Muscle of leg (tissue), 11 donors: ENCODE data around the gene PHLDB1. TPM values are rescaled to one million over a fixed set of nuclear protein-coding genes. Genes with fewer than 3 reads are reported as not detected.

ENCODE experiments used
- DNase-seq: peaks from one replicate; pipeline ENCODE4 v3.0.0; 2013
- H3K27ac ChIP-seq: one replicate; pipeline ENCODE4 v1.5.1; 2013; ENCODE audit warnings: mild to moderate bottlenecking, low read length, control low read depth
- H3K27me3 ChIP-seq: one replicate; pipeline ENCODE4 v1.6.1; 2013; ENCODE audit warnings: low read length; ENCODE audit not compliant: control insufficient read depth, insufficient read depth
- H3K36me3 ChIP-seq: one replicate; pipeline ENCODE4 v1.6.1; 2013; ENCODE audit warnings: low read length; ENCODE audit not compliant: control insufficient read depth, insufficient read depth
- H3K4me1 ChIP-seq: one replicate; pipeline ENCODE4 v1.6.1; 2013; ENCODE audit warnings: low read length; ENCODE audit not compliant: control insufficient read depth, insufficient read depth
- H3K4me3 ChIP-seq: one replicate; pipeline ENCODE4 v1.5.1; 2013; ENCODE audit warnings: low read length, control low read depth
- H3K9me3 ChIP-seq: replicated peaks from 2 replicates; pipeline ENCODE4 v1.6.1; 2013; ENCODE audit warnings: low read depth, low read length; ENCODE audit not compliant: control insufficient read depth
- WGBS: methylation state at CpG from one replicate; pipeline ENCODE4 v1.1.5; 2013; ENCODE audit warnings: missing lambda C conversion rate; ENCODE audit not compliant: insufficient coverage; 5-methylcytosine and 5-hydroxymethylcytosine counted together
- polyA plus RNA-seq, 8 donors: library from polyadenylated mRNA; unstranded; fragments of 120-200 nt; gene quantifications; one replicate each; pipeline versions ENCODE4 v1.2.1 to v1.2.3, GENCODE V29; 2013; ENCODE audit warnings: inconsistent platforms in 1 of 8, low replicate concordance in 1 of 8; ENCODE audit not compliant: insufficient read length in 8 of 8, insufficient read depth in 1 of 8
- total RNA-seq: library from RNA; stranded (reverse); fragments of 120-200 nt; gene quantifications from one replicate; pipeline ENCODE4 v1.2.4, GENCODE V29; 2013

PHLDB1 gene
- total and polyA plus RNA-seq, 9 donors: 52.5 to 125 (median 94.5) TPM

DNA sequence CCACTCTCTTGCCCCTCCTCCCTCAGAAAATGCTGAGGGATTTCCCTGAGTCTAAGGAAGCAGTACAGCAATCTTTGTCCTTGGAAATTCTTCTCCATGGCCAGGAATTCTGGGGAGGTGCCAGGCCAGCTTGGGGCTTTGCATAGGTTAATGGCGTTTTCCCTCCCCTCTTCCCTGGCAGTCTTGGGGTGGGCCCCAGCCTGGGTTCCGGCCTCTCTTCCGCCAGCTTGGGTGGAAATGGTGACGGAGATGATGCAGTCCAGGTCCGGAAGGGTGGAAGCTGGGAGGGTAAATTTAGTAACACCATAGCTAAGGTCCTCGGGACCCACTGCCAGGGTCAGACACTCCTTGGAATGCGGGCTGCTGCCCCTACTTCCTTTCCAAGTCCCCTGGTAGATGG, 5.0 kb downstream of the PHLDB1 start:
- Histone ChIP-seq H3K36me3 (peaks cover 37% of the 10 kb centered on the region), H3K27ac (peak overlapping the region; percentile 63), H3K27me3 (peaks cover 22% of the 10 kb centered on the region), H3K4me3 (no peak overlapping the region), H3K9me3 (no peaks in the 10 kb centered on the region), H3K4me1 (peaks cover 48% of the 10 kb centered on the region)
- DNase-seq: peak; percentile 74
- WGBS: no CpG with 5 or more reads among the region's 7 CpGs

GRCh38 chr11:118614511-118614910, 7.1 kb downstream of the PHLDB1 start:
- peaks cover 51% of the 10 kb centered on the region for H3K4me1 ChIP-seq

GRCh38 chr11:118615282-118615975, 8.0 kb downstream of the PHLDB1 start:
- H3K36me3 ChIP-seq: peaks cover 53% of the 10 kb centered on the region
- H3K27me3 ChIP-seq: peaks cover 7% of the 10 kb centered on the region
- H3K27ac ChIP-seq: no peak overlapping the region
- no peaks in the 10 kb centered on the region for H3K9me3 ChIP-seq
- no peak for DNase-seq
- H3K4me1 ChIP-seq: peaks cover 53% of the 10 kb centered on the region
- H3K4me3 ChIP-seq: no peak overlapping the region
- WGBS: 77% methylated on average over 3 of the region's 6 CpGs

More at GRCh38 chr11:118614511-118614910, 7.1 kb downstream of the PHLDB1 start:
- H3K27ac ChIP-seq: no peak overlapping the region
- 60% methylated on average over 2 of the region's 7 CpGs for whole genome bisulfite sequencing
- peaks cover 11% of the 10 kb centered on the region for H3K27me3 ChIP-seq
- no peak overlapping the region for H3K4me3 ChIP-seq
- no peaks in the 10 kb centered on the region for H3K9me3 ChIP-seq
- H3K36me3 ChIP-seq: peaks cover 49% of the 10 kb centered on the region
- DNase-seq: no peak

GRCh38 chr11:118615976-118616371, 8.6 kb downstream of the PHLDB1 start:
- Histone ChIP-seq H3K4me1 (peaks cover 53% of the 10 kb centered on the region), H3K27ac (no peak overlapping the region), H3K9me3 (no peaks in the 10 kb centered on the region), H3K4me3 (no peak overlapping the region), H3K36me3 (peaks cover 53% of the 10 kb centered on the region), H3K27me3 (peaks cover 3% of the 10 kb centered on the region)
- no peak for DNase-seq
- 74% methylated on average over 3 of the region's 5 CpGs for WGBS

DNA sequence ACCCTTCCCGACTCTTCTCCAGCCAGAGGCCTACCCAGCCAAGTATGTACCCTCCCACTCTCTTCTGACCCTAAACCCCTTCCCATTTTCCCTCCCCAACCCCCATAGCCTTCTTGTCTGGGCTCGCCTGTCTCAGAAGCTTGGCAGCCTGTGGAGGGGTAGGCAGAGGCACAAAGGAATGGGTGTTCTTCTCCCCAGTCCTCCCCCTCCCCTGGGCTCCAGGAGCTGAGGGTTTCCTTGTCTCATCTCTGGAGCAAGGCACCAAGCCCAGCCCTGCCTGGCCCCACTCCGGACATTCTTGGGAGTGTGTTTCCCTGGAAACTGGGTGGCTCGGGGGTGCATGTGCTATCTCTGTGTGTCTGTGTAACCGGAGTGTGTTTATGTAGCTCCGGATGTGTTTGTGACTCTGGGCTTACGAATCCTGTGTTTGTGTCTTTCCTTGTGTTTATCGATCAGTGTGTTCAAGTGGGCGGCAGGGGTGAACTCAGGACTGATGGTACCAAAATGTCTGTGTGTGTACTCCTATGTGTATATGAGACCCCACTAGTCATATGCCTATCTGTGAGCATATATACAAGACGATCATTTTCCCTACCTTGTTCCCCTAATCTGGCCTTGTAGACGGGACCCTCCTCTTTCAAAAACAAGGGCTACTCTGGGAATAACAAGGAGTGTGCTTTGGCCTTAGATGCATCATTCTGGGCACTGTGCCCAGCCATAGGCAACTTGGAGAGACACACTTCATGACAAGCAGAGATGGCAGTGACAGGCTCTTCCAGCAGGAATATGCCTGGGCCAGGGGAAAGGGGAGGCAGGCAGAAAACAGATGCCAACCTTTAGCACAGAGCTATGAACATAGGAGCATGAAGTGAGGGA, 10.9 kb downstream of the PHLDB1 start:
- Histone ChIP-seq H3K27me3 (no peaks in the 10 kb centered on the region), H3K36me3 (peaks cover 51% of the 10 kb centered on the region), H3K4me3 (no peak overlapping the region), H3K4me1 (peaks cover 62% of the 10 kb centered on the region), H3K9me3 (no peaks in the 10 kb centered on the region), H3K27ac (peak overlapping the region; percentile 87)
- 0% methylated on average over 3 of the region's 11 CpGs for WGBS
- DNase-seq: peak; percentile 70

DNA sequence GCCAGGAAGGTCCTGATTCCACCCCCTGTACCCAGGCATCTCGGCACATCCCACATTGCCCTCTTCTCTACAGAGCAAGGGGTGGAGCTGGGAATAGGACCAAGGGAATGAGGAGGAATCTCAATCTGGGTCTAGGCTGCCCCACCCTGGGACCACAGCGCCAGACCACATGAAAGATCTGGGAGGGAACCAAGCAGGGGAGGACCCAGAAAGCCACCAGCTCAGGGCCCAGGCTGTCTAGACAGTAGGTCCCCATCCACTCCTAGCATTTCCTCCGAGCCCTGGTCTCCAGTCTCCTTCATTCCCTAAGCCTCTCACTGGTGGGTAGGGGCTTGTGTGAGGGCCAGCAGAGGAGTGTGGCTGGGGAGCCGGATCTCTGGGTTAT, 11.6 kb downstream of the PHLDB1 start:
- Histone ChIP-seq H3K27ac (peak overlapping the region; percentile 87), H3K9me3 (no peaks in the 10 kb centered on the region), H3K36me3 (peaks cover 44% of the 10 kb centered on the region), H3K4me3 (no peak overlapping the region), H3K27me3 (no peaks in the 10 kb centered on the region), H3K4me1 (peaks cover 64% of the 10 kb centered on the region)
- WGBS: 56% methylated on average over 1 of the region's 4 CpGs
- peak; percentile 79 for DNase-seq

- no peak overlapping the region for H3K4me3 ChIP-seq
- peak overlapping the region; percentile 87 for H3K27ac ChIP-seq
- H3K36me3 ChIP-seq: peaks cover 42% of the 10 kb centered on the region
- 60% methylated on average over 3 of the region's 6 CpGs for WGBS
- H3K4me1 ChIP-seq: peaks cover 64% of the 10 kb centered on the region
- H3K27me3 ChIP-seq: no peaks in the 10 kb centered on the region
- no peaks in the 10 kb centered on the region for H3K9me3 ChIP-seq
- peak; percentile 92 for DNase-seq
These were observed 12.2 kb downstream of the PHLDB1 start for GRCh38 chr11:118619444-118620197.

- H3K9me3 ChIP-seq: no peaks in the 10 kb centered on the region
- no peaks in the 10 kb centered on the region for H3K27me3 ChIP-seq
- H3K36me3 ChIP-seq: peaks cover 45% of the 10 kb centered on the region
- peak; percentile 15 for DNase-seq
- H3K27ac ChIP-seq: peak overlapping the region; percentile 87
- H3K4me3 ChIP-seq: peak overlapping the region; percentile 55
- WGBS: 39% methylated on average over 3 of the region's 7 CpGs
- peaks cover 71% of the 10 kb centered on the region for H3K4me1 ChIP-seq
These were observed 13.2 kb downstream of the PHLDB1 start for GRCh38 chr11:118620529-118621070.

- Histone ChIP-seq H3K27me3 (no peaks in the 10 kb centered on the region), H3K4me3 (peak overlapping the region; percentile 55), H3K9me3 (no peaks in the 10 kb centered on the region), H3K36me3 (peaks cover 46% of the 10 kb centered on the region), H3K27ac (peak overlapping the region; percentile 87), H3K4me1 (peaks cover 74% of the 10 kb centered on the region)
- peak; percentile 94 for DNase-seq
- WGBS: under 1% methylated on average over 33 of the region's 38 CpGs
These were observed 13.8 kb downstream of the PHLDB1 start for GRCh38 chr11:118621071-118621783.
